Fibroblast of skin of left biceps (primary cell): ENCODE measurements around the gene UBE2E3.
A peak's percentile ranks its signal among the peaks of the same experiment; 100 is the strongest.
"Not testable (repeated sequence)": the region's sequence is repeated elsewhere in the genome, so short reads cannot be mapped to it uniquely, and the experiment has no call there.

Experiments used
- DNase-seq, 2 experiments: peaks; one replicate each; pipeline ENCODE4 v3.0.0-alpha.2; 2013; ENCODE audit warnings: low read depth in 2 of 2

The UBE2E3 gene

DNA sequence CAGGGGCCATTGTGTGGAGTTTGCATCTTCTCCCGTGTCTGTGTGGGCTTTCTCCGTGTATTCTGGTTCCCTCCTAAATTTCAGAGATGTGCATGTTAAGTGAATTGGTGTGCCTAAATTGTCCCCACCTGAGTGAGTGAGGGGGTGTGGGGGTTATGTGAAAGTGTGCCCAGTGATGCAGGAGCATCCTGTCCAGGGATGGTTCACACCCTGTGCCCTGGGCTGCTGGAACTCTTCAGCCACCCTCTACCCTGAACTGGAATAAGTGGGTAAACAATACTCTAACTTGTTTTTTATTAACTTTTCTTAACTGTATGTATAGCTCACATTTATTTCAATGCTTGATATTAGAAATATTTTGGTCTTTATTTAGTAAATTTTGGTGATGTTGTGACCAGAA, 56.0 kb downstream of the UBE2E3 start:
- DNase-seq, result no peak

GRCh38 chr2:181036848-181037603, 56.6 kb downstream of the UBE2E3 start:
- peak; percentile 55 to 65 for DNase-seq

DNA sequence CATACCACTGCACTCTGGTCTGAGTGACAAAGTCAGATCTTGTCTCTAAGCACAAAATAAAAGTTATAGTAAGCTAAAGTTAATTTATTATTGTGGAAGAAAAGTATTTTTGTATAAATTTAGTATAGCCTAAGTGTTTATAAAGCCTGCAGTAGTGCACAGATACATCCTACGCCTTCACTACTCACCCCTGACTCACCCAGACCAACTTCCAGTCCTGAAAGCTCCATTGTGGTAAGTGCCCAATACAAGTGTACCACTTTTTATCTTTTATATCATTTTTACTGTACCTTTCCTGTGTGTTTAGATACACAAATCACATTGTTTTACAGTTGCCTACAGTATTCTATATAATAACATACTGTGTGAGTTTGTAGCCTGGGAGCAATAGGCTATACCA, 57.5 kb downstream of the UBE2E3 start:
- DNase-seq, result no peak

DNA sequence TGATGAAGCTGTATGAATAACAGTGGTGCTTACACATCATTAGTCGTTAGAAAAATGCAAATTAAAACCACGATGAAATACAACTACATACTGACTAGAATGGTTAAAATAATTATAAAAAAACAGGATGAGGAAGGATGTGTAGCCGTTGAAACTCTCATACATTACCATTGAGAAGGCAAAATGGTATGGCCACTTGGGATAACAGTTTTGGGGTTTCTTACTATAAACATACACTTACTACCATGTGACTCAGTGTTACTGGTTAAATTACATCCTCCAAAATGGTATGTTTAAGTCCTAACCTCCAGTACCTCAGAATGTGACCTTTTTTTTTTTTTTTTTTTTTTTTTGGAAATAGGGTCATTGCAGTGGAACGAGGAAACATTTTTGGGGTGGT, 58.4 kb downstream of the UBE2E3 start:
- DNase-seq, result no peak

DNA sequence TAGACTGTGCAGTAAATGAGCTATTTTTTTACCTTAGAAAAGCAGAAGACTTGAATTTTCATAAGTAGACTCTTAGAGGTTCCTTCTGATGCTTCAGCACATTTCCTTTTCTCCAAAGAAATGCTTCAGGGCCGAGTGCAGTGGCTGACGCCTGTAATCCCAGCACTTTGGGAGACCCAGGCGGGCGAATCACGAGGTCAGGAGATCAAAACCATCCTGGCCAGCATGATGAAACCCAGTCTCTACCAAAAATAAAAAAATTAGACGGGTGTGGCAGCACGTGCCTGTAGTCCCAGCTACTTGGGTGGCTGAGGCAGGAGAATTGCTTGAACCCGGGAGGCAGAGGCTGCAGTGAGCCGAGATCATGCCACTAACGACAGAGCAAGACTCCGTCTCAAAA, 60.4 kb downstream of the UBE2E3 start:
- DNase-seq, result not testable (repeated sequence)

DNA sequence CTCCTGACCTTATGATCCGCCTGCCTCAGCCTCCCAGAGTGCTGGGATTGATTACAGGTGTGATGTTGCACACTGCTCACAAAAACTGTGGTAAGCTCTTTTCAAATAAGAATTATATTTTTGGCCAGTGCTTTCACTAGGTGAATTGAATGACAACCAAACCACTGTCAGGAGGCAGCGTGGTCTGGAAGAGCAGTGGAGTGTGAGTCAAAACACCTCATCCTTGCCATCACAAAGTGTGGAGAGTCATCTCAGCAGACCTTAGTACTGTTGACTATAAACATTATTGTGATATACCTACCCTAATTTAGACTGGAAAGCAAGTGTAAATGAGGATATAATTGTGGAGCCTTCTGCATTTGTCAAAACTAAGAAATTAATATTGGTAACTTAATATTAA, 61.3 kb downstream of the UBE2E3 start:
- no peak for DNase-seq

- no peak for DNase-seq
Observed at GRCh38 chr2:181042706-181043105, 62.3 kb downstream of the UBE2E3 start.

DNA sequence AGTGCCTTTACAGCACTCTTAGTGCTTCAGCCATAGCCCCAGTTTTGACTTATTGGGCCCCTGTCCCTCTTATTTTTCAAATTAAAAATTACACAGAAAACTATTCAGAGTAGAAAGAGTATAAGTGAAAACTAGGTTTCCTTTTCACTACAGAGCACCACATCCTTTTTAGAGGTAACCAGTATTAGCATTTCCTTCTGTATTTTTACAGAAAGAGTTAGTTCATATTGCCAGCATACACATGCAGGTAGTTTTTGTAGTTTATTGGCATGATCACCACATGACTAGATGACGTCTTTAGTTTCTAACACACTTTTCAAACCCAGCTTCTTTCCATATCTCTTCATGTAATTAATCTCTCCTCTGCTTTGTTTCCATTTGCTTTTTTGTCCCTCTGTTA, 66.4 kb downstream of the UBE2E3 start:
- no peak for DNase-seq

- DNase-seq, result no peak
Observed at GRCh38 chr2:181047829-181048228, 67.4 kb downstream of the UBE2E3 start.

DNA sequence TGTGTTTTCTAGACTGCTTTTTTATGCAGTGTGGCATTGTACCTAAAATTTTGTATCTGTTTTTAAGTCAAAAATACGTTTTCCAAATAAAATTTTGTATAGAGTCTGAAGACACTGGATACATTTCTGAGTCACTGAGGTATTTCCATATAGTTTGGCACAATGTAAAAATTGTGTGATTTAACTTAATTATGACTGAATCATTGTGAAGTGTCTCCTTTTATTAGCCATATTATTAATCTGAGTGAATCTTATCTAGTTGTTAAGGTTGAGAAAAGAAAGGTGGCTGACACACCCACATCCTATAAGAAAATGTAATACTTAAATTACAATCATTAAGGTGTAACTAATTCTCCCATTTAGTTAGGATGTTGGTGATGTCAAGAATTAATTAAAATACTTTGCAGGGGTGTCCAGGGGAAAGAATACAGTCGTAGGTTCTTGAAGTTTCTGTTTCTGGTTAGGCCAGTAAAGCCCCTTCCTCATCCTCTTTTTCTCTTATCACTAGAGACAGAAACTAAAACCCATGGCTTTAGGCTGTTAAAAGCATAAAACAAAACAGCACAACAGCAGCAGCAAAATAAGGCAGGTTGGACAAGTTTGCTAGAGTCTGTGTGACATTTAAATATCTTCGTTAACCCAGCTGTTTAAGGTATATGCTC, 71.6 kb downstream of the UBE2E3 start:
- no peak for DNase-seq

DNA sequence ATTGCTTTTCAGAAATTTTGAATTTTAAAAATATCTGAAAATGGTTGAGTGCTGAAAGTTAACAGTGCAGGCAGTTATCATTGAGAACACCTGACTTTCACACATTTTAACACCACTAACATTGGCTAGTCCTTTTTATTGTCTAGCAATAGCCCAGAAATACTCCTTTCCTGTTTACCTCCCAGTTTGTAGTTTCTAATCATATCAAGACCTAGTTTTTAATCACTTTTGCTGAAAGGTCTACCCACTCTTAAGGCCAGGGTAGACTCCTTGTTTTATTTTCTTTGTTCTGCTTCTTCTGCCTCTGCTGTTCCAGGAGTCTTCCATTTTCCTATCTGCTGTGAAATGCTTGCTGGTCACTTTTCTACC, 72.1 kb downstream of the UBE2E3 start:
- no peak for DNase-seq

DNA sequence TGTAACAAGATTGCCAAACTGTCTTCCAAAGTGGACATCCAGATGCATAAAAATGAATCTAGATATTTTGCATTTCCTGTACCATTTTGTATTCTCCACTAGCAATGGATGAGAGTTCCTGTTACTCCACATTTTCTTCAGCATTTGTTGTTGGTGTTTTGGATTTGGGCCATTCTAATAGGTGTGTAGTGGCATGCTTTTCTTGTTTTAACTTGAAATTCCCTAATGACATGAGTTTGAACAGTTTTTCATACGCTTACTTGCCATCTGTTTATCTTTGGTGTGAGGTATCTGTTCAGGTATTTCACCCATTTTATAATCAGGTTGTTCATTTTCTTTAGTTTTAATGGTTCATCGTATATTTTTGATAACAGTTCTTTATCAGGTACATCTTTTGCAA, 73.9 kb downstream of the UBE2E3 start:
- DNase-seq, result no peak

GRCh38 chr2:181054843-181055242, 74.4 kb downstream of the UBE2E3 start:
- no peak for DNase-seq

GRCh38 chr2:181058378-181059269, 78.2 kb downstream of the UBE2E3 start:
- DNase-seq, result no peak

- no peak for DNase-seq
Observed at GRCh38 chr2:181063696-181064095, 83.3 kb downstream of the UBE2E3 start.

DNA sequence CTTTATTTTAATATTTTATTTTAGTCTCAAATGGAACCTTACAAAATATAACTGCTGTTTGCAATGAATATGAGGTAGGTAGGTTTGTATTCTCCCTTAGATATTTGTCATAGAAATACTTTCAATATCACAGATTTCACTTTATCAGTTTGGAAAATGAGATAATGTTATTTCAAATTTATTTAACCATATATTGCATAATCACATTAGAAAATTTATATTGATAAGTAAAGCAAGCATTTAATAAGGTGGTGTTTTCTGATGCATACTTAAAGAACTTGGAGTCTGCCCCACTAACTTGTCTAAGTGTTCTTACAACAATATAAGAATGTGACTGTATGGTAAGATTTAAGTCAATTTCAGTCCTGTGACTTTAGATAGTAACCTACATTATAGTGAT, 85.1 kb downstream of the UBE2E3 start:
- no peak for DNase-seq

GRCh38 chr2:181066333-181066732, 85.9 kb downstream of the UBE2E3 start:
- DNase-seq, result no peak

DNA sequence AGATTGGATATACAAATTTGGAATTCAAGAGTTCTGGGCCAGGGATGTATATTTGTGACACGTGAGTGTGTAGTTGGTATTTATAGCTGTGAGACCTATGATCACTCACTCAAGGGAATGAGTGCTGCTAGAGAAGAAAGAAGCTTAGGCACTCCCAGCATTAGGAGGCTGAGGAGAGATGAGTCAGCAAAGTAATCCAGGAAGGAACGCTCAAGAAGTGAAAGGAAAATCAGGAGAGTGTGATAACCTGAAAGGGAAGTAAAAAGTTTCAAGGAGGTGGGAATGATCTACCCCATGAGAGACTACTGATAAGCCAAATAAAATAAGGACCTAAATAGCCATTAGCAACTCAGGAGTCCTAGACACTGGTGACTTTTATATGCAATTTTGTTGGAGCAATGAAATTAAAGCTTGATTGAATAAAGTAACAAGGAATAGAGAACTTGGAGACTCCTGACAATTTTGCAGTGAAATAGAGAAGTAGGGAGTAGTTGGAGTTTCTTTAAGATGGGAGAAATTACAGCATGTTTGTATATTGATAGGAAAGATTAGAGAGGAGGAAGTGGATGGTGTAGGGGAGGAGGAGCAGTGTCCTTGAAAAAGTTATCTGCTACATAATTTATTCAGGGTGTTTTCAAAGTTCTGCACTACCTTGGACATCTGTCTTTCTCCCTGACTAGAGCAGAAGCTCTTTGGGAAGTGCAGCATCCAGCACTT, 89.9 kb downstream of the UBE2E3 start:
- no peak for DNase-seq

DNA sequence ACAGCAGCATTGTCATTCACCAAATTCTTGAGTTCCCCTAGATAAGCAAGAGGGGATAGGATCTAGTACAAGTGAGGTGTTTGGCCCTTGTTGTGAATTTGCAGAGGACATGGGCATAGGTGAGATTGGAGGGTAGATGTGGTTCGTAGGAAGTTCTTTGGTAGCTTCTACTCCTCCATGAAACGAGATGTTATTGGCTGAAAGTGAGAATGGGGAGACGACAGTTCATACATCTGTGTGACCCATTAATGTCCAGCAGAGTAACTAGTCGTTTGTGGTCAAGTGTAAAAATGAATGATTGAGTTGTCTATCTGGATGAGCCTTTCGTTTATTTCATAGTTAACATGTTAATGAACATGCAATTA, 90.4 kb downstream of the UBE2E3 start:
- no peak for DNase-seq

GRCh38 chr2:181072486-181073235, 92.3 kb downstream of the UBE2E3 start:
- DNase-seq, result no peak

DNA sequence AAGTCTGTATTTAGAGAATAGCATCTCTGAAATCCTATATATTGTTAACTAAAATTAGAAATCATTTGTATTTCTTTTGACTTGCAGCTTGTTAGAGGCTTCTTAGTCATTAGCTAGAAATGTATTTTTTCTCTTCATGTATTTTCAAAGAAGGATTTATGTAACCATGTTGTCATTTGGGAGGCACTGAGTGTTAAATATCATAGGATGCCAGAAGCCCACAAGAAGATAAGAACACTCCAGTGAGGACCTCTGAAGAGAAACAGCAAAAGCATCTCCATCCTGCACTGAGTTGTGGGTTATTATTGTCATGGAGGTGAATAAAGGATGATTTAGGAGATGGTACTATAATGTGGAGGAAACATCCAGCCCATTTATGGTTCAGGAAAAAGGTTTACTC, 93.5 kb downstream of the UBE2E3 start:
- DNase-seq, result no peak
